Tibial nerve (tissue), 3 donors: ENCODE measurements around the gene UBASH3B.

Source experiments
- CTCF ChIP-seq, 5 experiments: fragments of 200-600 bp in 3 of 5; fragments of 450-650 bp in 2 of 5; sonication (generic) in 3 of 5; IDR thresholded peaks; one replicate each; pipeline ENCODE4 v1.5.1; 2016 to 2019; ENCODE audit warnings: antibody characterized with exemption in 5 of 5, mild to moderate bottlenecking in 3 of 5, moderate library complexity in 2 of 5
- POLR2A ChIP-seq, 2 donors: fragments of 450-650 bp; IDR thresholded peaks; one replicate each; pipeline ENCODE4 v1.6.1; 2017; ENCODE audit warnings: antibody characterized with exemption in 2 of 2, mild to moderate bottlenecking in 2 of 2, moderate library complexity in 2 of 2

DNA sequence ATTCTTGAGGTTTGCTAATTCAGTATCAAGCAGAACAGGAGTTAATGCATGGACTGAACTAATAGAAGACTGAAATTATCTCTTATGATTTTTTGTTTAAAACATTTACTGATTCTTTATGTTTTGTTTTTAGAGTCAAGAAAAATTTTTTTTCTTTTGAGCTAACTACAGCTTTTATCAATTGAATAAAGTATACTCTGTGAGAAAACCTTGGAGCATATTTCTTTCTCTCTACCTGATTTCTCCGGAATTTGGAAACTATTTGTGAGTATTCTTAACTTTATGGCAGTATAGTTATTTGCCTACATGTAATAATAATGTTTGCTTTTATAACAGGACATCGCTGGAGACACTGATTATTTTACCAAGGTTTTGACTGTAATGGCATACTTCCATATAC lies 164.6 kb downstream of the UBASH3B start:
- no peak for TF ChIP-seq CTCF (IDR thresholded peaks at IDR 0.05)
- TF ChIP-seq POLR2A (IDR thresholded peaks at IDR 0.05), result no peak
